HG03196 (cell line): ENCODE results near the gene PCDHGA2.
"Not testable (repeated sequence)": the region's sequence is repeated elsewhere in the genome, so short reads cannot be mapped to it uniquely, and the experiment has no call there.

Experiments used
- ATAC-seq: cut with Tn5 transposase; IDR thresholded peaks from one replicate; pipeline ENCODE4 v1.9.1; 2021; ENCODE audit not compliant: unreplicated experiment

The PCDHGA2 gene

GRCh38 chr5:141382469-141383294 lies 44.1 kb downstream of the PCDHGA2 start, which contains the start of gene PCDHGA7:
TSS of gene PCDHGA7 (plus strand) at chr5:141382742. CDS start at chr5:141382900, 158 bp downstream.
- no peak for ATAC-seq

DNA sequence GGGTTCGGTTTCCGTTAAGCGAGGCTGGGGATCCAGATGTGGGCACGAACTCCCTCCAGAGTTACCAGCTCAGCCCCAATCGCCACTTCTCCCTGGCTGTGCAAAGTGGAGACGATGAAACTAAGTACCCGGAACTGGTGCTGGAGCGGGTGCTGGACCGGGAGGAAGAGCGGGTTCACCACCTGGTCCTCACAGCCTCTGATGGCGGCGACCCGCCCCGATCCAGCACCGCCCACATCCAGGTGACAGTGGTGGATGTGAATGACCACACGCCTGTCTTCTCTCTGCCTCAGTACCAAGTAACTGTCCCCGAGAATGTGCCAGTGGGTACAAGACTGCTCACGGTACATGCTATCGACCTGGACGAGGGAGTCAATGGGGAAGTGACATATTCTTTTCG lies 44.8 kb downstream of the PCDHGA2 start:
- ATAC-seq: no peak

GRCh38 chr5:141384471-141385267 lies 46.1 kb downstream of the PCDHGA2 start:
- ATAC-seq: no peak

DNA sequence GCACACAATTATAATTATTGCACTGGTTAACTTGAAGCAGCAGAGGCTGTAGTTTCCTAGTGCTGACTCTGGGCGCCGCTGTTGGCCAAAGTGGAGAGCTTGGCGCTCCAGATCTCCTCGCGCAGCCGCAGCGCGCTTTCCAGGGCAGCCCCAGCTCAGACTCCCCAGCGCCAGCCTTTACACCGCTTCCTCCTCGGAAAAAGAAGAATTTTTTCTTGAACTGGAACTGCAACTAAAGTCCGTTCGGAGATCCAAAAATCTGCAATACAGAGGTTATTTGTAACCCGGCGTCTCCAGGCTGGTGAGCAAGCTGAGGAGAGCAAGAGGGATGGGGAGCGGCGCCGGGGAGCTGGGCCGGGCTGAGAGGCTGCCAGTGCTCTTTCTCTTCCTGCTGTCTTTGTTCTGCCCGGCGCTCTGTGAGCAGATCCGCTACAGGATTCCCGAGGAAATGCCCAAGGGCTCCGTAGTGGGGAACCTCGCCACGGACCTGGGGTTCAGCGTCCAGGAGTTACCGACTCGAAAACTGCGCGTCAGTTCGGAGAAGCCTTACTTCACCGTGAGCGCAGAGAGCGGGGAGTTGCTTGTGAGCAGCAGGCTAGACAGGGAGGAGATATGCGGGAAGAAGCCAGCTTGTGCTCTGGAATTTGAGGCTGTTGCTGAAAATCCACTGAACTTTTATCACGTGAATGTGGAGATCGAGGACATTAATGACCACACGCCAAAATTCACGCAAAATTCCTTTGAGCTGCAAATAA lies 49.2 kb downstream of the PCDHGA2 start, which contains the start of gene PCDHGB4:
Gene PCDHGB4, plus strand, starts transcription at position 142 of the 755 bp plus-strand sequence. Its CDS starts 187 bp downstream, at position 329.
- not testable (repeated sequence) for ATAC-seq

DNA sequence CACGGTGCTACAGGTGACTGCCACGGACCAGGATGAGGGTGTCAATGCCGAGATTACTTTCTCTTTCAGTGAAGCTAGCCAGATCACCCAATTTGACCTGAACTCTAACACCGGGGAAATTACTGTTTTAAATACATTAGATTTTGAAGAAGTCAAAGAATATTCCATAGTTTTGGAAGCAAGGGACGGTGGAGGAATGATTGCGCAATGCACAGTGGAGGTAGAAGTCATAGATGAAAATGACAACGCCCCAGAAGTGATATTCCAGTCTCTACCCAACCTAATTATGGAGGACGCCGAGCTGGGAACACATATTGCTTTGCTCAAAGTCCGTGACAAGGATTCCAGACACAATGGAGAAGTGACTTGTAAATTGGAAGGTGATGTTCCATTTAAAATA lies 50.1 kb downstream of the PCDHGA2 start:
- ATAC-seq: no peak

DNA sequence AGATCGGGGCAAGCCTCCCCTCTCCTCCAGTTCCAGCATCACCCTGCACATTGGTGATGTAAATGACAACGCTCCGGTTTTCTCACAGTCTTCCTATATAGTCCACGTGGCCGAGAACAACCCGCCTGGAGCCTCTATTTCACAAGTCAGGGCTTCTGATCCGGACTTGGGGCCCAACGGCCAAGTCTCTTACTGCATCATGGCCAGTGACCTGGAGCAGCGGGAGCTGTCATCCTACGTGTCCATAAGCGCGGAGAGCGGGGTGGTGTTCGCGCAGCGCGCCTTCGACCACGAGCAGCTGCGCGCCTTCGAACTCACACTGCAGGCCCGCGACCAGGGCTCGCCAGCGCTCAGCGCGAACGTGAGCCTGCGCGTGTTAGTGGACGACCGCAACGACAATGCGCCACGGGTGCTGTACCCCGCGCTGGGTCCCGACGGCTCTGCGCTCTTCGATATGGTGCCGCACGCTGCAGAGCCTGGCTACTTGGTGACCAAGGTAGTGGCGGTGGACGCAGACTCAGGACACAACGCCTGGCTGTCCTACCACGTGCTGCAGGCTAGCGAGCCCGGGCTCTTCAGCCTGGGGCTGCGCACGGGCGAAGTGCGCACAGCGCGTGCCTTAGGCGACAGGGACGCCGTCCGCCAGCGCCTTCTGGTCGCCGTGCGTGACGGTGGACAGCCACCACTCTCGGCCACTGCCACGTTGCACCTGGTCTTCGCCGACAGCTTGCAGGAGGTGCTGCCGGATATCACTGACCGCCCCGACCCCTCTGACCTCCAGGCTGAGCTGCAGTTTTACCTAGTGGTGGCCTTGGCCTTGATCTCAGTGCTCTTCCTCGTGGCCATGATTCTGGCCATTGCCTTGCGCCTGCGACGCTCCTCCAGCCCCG lies 50.8 kb downstream of the PCDHGA2 start:
- no peak for ATAC-seq

GRCh38 chr5:141392429-141393198 lies 54.1 kb downstream of the PCDHGA2 start, which contains the start of gene PCDHGA8:
TSS of gene PCDHGA8 (plus strand) at chr5:141392633. CDS start at chr5:141392814, 181 bp downstream.
- ATAC-seq: no peak
